HepG2 (cell line): ENCODE measurements around the gene MARVELD3. TPM values are rescaled to one million over a fixed set of nuclear protein-coding genes. Genes with fewer than 3 reads are reported as not detected.
A peak's percentile ranks its signal among the peaks of the same experiment; 100 is the strongest.

Source experiments
- FOXA3 ChIP-seq: IDR thresholded peaks from 2 replicates; pipeline ENCODE4 v1.6.1; 2016; ENCODE audit warnings: missing genetic modification reagents, missing compliant biosample characterization
- HNF4G ChIP-seq, 2 experiments: sonication (generic) in 1 of 2; formaldehyde crosslinking in 1 of 2; IDR thresholded peaks; 2 replicates each; pipeline versions ENCODE4 v1.4.0 to v1.6.1; 2011 to 2020; ENCODE audit warnings: borderline replicate concordance in 2 of 2, low read depth in 2 of 2, mild to moderate bottlenecking in 2 of 2, low read length in 1 of 2, missing genetic modification reagents in 1 of 2, moderate library complexity in 1 of 2
- RFX5 ChIP-seq: IDR thresholded peaks from 2 replicates; pipeline ENCODE4 v1.6.1; 2011; ENCODE audit warnings: low read depth, low read length, improper control_type of control experiment
- polyA plus RNA-seq, 8 experiments: library from polyadenylated mRNA; depleted of rRNA in 3 of 8; stranded (reverse) in 7 of 8; unstranded in 1 of 8; fragments of >200 nt; fragmentation: Illumina TruSeq in 4 of 8; extraction: Trizol in 4 of 8; gene quantifications; 2 replicates each; pipeline versions ENCODE4 v1.2.1 to v1.2.3, GENCODE V29; 2011 to 2016; ENCODE audit warnings: low read depth in 4 of 8, missing spikeins in 1 of 8, mixed read lengths in 1 of 8; ENCODE audit not compliant: insufficient read depth in 1 of 8
- total RNA-seq, 5 experiments: library from RNA; depleted of rRNA; stranded (reverse); fragments of >200 nt; fragmentation: Illumina TruSeq; extraction: Trizol; gene quantifications; 2 replicates each; pipeline ENCODE4 v1.2.3, GENCODE V29; 2016; ENCODE audit warnings: low read depth in 1 of 5
- TF ChIP-seq, protein P1 (sequence below), 2 experiments: sonication (generic) in 1 of 2; formaldehyde crosslinking in 1 of 2; IDR thresholded peaks; 2 replicates each; pipeline versions ENCODE4 v1.4.0 to v1.6.1; 2016 to 2020; ENCODE audit warnings: borderline replicate concordance in 1 of 2, low read depth in 1 of 2, mild to moderate bottlenecking in 1 of 2, missing genetic modification reagents in 1 of 2
- TF ChIP-seq, protein P2 (sequence below): sonication (generic); formaldehyde crosslinking; IDR thresholded peaks from 2 replicates; pipeline ENCODE4 v1.4.0; 2020; ENCODE audit warnings: missing genetic modification reagents, borderline replicate concordance
- TF ChIP-seq, protein P3 (sequence below): IDR thresholded peaks from 2 replicates; pipeline ENCODE4 v1.6.1; 2016; ENCODE audit warnings: low read depth, missing genetic modification reagents, missing compliant biosample characterization

The MARVELD3 gene
- total and polyA plus RNA-seq, 2 of the 13 experiments (the other 11 are each of a cell fraction or from before 2014, with no cell fraction given) = 4.8 to 5.6 TPM

DNA sequence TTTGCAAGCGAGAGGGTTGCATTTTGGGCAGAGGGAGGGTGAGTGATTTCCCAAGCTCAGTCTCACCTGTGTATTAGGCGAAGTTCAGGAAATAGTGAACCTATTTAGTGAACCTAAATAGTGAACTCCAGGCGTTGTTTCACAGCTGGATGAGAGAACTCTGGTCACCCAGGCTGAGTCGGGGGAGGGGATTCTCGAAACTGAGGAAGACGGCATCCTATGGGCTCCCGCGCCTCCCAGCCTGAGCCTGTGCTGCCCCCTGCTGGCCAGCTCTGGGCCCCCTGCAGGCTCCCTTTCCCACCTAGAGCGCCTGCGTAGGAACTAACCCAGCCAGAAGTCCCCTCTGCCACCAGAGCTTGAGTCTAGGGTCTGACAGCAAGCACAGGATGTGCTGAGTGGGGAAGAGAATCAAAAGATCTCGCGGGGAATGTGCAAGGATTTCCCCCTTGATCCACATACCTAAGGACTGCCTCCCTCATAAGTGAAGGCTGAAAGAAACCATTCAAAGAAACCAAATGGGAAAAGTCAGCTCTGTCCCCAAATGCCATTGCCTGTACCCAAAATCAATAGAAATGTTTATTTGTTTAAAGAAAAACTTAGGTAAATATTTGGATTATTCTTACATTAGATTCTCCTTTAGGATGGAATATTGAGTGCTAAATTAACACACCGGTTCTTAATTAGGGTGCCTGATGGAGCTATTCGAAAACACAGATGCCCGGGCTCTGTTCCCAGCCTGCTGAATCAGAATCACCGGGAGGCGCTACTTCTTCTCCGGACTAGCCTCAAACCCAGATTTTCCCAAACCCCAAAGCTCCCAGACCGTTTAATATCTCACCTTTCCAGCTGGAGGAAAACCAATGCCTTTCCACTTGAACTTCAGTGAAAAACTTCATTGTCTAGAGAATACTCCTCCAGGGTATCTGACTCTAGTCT is 14.8 kb upstream of the MARVELD3 start (continued):
- TF ChIP-seq, protein P1, sequence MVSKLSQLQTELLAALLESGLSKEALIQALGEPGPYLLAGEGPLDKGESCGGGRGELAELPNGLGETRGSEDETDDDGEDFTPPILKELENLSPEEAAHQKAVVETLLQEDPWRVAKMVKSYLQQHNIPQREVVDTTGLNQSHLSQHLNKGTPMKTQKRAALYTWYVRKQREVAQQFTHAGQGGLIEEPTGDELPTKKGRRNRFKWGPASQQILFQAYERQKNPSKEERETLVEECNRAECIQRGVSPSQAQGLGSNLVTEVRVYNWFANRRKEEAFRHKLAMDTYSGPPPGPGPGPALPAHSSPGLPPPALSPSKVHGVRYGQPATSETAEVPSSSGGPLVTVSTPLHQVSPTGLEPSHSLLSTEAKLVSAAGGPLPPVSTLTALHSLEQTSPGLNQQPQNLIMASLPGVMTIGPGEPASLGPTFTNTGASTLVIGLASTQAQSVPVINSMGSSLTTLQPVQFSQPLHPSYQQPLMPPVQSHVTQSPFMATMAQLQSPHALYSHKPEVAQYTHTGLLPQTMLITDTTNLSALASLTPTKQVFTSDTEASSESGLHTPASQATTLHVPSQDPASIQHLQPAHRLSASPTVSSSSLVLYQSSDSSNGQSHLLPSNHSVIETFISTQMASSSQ (IDR thresholded peaks at IDR 0.05; ENCODE audit: low read depth) = 0 out of 2 replicates have a peak, but pooled peaks have one; percentile 22
- TF ChIP-seq, protein P1 (CRISPR knock-in tag; IDR thresholded peaks at IDR 0.05; ENCODE audit: borderline replicate concordance) = no peak
- TF ChIP-seq, protein P2, sequence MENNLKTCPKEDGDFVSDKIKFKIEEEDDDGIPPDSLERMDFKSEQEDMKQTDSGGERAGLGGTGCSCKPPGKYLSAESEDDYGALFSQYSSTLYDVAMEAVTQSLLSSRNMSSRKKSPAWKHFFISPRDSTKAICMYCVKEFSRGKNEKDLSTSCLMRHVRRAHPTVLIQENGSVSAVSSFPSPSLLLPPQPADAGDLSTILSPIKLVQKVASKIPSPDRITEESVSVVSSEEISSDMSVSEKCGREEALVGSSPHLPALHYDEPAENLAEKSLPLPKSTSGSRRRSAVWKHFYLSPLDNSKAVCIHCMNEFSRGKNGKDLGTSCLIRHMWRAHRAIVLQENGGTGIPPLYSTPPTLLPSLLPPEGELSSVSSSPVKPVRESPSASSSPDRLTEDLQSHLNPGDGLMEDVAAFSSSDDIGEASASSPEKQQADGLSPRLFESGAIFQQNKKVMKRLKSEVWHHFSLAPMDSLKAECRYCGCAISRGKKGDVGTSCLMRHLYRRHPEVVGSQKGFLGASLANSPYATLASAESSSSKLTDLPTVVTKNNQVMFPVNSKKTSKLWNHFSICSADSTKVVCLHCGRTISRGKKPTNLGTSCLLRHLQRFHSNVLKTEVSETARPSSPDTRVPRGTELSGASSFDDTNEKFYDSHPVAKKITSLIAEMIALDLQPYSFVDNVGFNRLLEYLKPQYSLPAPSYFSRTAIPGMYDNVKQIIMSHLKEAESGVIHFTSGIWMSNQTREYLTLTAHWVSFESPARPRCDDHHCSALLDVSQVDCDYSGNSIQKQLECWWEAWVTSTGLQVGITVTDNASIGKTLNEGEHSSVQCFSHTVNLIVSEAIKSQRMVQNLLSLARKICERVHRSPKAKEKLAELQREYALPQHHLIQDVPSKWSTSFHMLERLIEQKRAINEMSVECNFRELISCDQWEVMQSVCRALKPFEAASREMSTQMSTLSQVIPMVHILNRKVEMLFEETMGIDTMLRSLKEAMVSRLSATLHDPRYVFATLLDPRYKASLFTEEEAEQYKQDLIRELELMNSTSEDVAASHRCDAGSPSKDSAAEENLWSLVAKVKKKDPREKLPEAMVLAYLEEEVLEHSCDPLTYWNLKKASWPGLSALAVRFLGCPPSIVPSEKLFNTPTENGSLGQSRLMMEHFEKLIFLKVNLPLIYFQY (CRISPR knock-in tag) = no peak
- TF ChIP-seq, protein P3, sequence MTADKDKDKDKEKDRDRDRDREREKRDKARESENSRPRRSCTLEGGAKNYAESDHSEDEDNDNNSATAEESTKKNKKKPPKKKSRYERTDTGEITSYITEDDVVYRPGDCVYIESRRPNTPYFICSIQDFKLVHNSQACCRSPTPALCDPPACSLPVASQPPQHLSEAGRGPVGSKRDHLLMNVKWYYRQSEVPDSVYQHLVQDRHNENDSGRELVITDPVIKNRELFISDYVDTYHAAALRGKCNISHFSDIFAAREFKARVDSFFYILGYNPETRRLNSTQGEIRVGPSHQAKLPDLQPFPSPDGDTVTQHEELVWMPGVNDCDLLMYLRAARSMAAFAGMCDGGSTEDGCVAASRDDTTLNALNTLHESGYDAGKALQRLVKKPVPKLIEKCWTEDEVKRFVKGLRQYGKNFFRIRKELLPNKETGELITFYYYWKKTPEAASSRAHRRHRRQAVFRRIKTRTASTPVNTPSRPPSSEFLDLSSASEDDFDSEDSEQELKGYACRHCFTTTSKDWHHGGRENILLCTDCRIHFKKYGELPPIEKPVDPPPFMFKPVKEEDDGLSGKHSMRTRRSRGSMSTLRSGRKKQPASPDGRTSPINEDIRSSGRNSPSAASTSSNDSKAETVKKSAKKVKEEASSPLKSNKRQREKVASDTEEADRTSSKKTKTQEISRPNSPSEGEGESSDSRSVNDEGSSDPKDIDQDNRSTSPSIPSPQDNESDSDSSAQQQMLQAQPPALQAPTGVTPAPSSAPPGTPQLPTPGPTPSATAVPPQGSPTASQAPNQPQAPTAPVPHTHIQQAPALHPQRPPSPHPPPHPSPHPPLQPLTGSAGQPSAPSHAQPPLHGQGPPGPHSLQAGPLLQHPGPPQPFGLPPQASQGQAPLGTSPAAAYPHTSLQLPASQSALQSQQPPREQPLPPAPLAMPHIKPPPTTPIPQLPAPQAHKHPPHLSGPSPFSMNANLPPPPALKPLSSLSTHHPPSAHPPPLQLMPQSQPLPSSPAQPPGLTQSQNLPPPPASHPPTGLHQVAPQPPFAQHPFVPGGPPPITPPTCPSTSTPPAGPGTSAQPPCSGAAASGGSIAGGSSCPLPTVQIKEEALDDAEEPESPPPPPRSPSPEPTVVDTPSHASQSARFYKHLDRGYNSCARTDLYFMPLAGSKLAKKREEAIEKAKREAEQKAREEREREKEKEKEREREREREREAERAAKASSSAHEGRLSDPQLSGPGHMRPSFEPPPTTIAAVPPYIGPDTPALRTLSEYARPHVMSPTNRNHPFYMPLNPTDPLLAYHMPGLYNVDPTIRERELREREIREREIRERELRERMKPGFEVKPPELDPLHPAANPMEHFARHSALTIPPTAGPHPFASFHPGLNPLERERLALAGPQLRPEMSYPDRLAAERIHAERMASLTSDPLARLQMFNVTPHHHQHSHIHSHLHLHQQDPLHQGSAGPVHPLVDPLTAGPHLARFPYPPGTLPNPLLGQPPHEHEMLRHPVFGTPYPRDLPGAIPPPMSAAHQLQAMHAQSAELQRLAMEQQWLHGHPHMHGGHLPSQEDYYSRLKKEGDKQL (CRISPR knock-in tag) = no peak
- TF ChIP-seq RFX5 = no peak
- no peak for TF ChIP-seq HNF4G (IDR thresholded peaks at IDR 0.05; ENCODE audit: borderline replicate concordance, low read depth, low read length)
- no peak for TF ChIP-seq HNF4G (CRISPR knock-in tag; IDR thresholded peaks at IDR 0.05; ENCODE audit: borderline replicate concordance, low read depth)
- peak; percentile 38; the same call in 1 of the 2 replicates for TF ChIP-seq FOXA3 (CRISPR knock-in tag)
